Mesendoderm (in vitro differentiated cells): ENCODE data around the gene CLDN22.

Experiments used
- DNase-seq: peaks from one replicate; pipeline ENCODE4 v3.0.0; 2013
- H2AK5ac ChIP-seq: 2 replicates; pipeline ENCODE4 v1.6.1; 2013; ENCODE audit warnings: low read length, inconsistent platforms
- H2BK120ac ChIP-seq: 2 replicates; pipeline ENCODE4 v1.6.1; 2013; ENCODE audit warnings: low read depth, mild to moderate bottlenecking, low read length, moderate library complexity, mixed read lengths
- H2BK15ac ChIP-seq: replicated peaks from 2 replicates; pipeline ENCODE4 v1.6.1; 2013; ENCODE audit warnings: low read depth, mild to moderate bottlenecking, moderate library complexity
- H2BK5ac ChIP-seq: 2 replicates; pipeline ENCODE4 v1.6.1; 2013; ENCODE audit warnings: low read length, inconsistent platforms
- H3K18ac ChIP-seq: 2 replicates; pipeline ENCODE4 v1.6.1; 2013; ENCODE audit warnings: mild to moderate bottlenecking, low read length, mixed read lengths
- H3K23ac ChIP-seq: one replicate; pipeline ENCODE4 v1.6.1; 2013; ENCODE audit warnings: low read length
- H3K27ac ChIP-seq: 2 replicates; pipeline ENCODE4 v1.5.1; 2013; ENCODE audit warnings: low read depth, mild to moderate bottlenecking, inconsistent platforms, low read length, moderate library complexity
- H3K27me3 ChIP-seq: 2 replicates; pipeline ENCODE4 v1.6.1; 2013; ENCODE audit warnings: low read length, control low read depth, mild to moderate bottlenecking, inconsistent platforms; ENCODE audit not compliant: insufficient read depth, poor library complexity
- H3K36me3 ChIP-seq: 2 replicates; pipeline ENCODE4 v1.6.1; 2013; ENCODE audit warnings: low read length, inconsistent platforms; ENCODE audit not compliant: control insufficient read depth, insufficient read depth
- H3K4ac ChIP-seq: one replicate; pipeline ENCODE4 v1.6.1; 2013; ENCODE audit warnings: low read depth, mild to moderate bottlenecking, low read length, moderate library complexity
- H3K4me1 ChIP-seq: 2 replicates; pipeline ENCODE4 v1.6.1; 2013; ENCODE audit warnings: low read depth, low read length, inconsistent platforms; ENCODE audit not compliant: control insufficient read depth
- H3K4me2 ChIP-seq: 2 replicates; pipeline ENCODE4 v1.6.1; 2013; ENCODE audit warnings: low read length
- H3K4me3 ChIP-seq: 2 replicates; pipeline ENCODE4 v1.5.1; 2013; ENCODE audit warnings: mild to moderate bottlenecking, low read length
- H3K56ac ChIP-seq: one replicate; pipeline ENCODE4 v1.6.1; 2013; ENCODE audit warnings: low read length
- H3K79me1 ChIP-seq: 2 replicates; pipeline ENCODE4 v1.6.1; 2013; ENCODE audit warnings: low read length, inconsistent platforms
- H3K79me2 ChIP-seq: 2 replicates; pipeline ENCODE4 v1.6.1; 2013; ENCODE audit warnings: mild to moderate bottlenecking, low read length; ENCODE audit not compliant: control insufficient read depth, insufficient read depth
- H3K9ac ChIP-seq: 2 replicates; pipeline ENCODE4 v1.6.1; 2013; ENCODE audit warnings: low read length, inconsistent platforms
- H4K5ac ChIP-seq: one replicate; pipeline ENCODE4 v1.6.1; 2013; ENCODE audit warnings: low read length
- H4K8ac ChIP-seq: one replicate; pipeline ENCODE4 v1.6.1; 2013; ENCODE audit warnings: low read depth, mild to moderate bottlenecking, control low read depth, low read length, moderate library complexity
- WGBS: extraction: QIAGEN DNeasy Blood & Tissue Kit; methylation state at CpG from one replicate; pipeline ENCODE4 v1.1.7; 2013; ENCODE audit warnings: low lambda C conversion rate, missing lambda C conversion rate; ENCODE audit not compliant: insufficient coverage; ENCODE audit errors: extremely low coverage; 5-methylcytosine and 5-hydroxymethylcytosine counted together

The CLDN22 gene

GRCh38 chr4:183295711-183296110 lies 24.4 kb downstream of the CLDN22 start:
- Histone ChIP-seq H3K36me3 (no peaks in the 10 kb centered on the region), H3K27ac (no peak overlapping the region)

GRCh38 chr4:183291070-183291469 lies 29.0 kb downstream of the CLDN22 start:
- H3K36me3 ChIP-seq = peaks cover 5% of the 10 kb centered on the region
- H2BK15ac ChIP-seq = no peak overlapping the region
- H3K4me2 ChIP-seq = no peak overlapping the region
- H3K79me1 ChIP-seq = no peaks in the 10 kb centered on the region
- no peak overlapping the region for H3K56ac ChIP-seq
- no peak for DNase-seq
- no peak overlapping the region for H3K27ac ChIP-seq
- H3K4me1 ChIP-seq = no peaks in the 10 kb centered on the region
- no peak overlapping the region for H4K5ac ChIP-seq
- H3K27me3 ChIP-seq = no peaks in the 10 kb centered on the region
- H4K8ac ChIP-seq = no peak overlapping the region
- no CpG with 5 or more reads among the region's 2 CpGs for WGBS
- H3K9ac ChIP-seq = no peak overlapping the region
- H3K4ac ChIP-seq = no peak overlapping the region
- no peaks in the 10 kb centered on the region for H3K79me2 ChIP-seq
- H2BK120ac ChIP-seq = no peak overlapping the region
- no peak overlapping the region for H2BK5ac ChIP-seq
- H3K18ac ChIP-seq = no peak overlapping the region
- no peak overlapping the region for H2AK5ac ChIP-seq
- H3K4me3 ChIP-seq = no peak overlapping the region
- H3K23ac ChIP-seq = no peak overlapping the region

More at GRCh38 chr4:183295711-183296110, 24.4 kb downstream of the CLDN22 start:
- H3K4ac ChIP-seq = no peak overlapping the region
- H3K4me2 ChIP-seq = no peak overlapping the region
- no peak overlapping the region for H2BK5ac ChIP-seq
- no peak overlapping the region for H4K8ac ChIP-seq
- H3K56ac ChIP-seq = no peak overlapping the region
- H2AK5ac ChIP-seq = no peak overlapping the region
- WGBS = no CpG with 5 or more reads among the region's 10 CpGs
- H3K23ac ChIP-seq = no peak overlapping the region
- no peaks in the 10 kb centered on the region for H3K79me1 ChIP-seq
- no peak overlapping the region for H3K4me3 ChIP-seq
- no peak overlapping the region for H3K18ac ChIP-seq
- H3K9ac ChIP-seq = no peak overlapping the region
- H3K27me3 ChIP-seq = no peaks in the 10 kb centered on the region
- H2BK120ac ChIP-seq = no peak overlapping the region
- H3K4me1 ChIP-seq = no peaks in the 10 kb centered on the region
- no peak overlapping the region for H4K5ac ChIP-seq
- H2BK15ac ChIP-seq = no peak overlapping the region
- no peaks in the 10 kb centered on the region for H3K79me2 ChIP-seq
- DNase-seq = peak; percentile 80

- peaks cover 6% of the 10 kb centered on the region for H3K36me3 ChIP-seq
- no peak overlapping the region for H3K4me2 ChIP-seq
- no peak overlapping the region for H3K23ac ChIP-seq
- no peak overlapping the region for H3K27ac ChIP-seq
- H2BK5ac ChIP-seq = no peak overlapping the region
- no peak overlapping the region for H3K4ac ChIP-seq
- no peaks in the 10 kb centered on the region for H3K79me1 ChIP-seq
- H3K18ac ChIP-seq = no peak overlapping the region
- H3K4me1 ChIP-seq = no peaks in the 10 kb centered on the region
- no peak overlapping the region for H3K56ac ChIP-seq
- no peak overlapping the region for H2BK15ac ChIP-seq
- H3K4me3 ChIP-seq = no peak overlapping the region
- no peak overlapping the region for H4K5ac ChIP-seq
- H3K79me2 ChIP-seq = no peaks in the 10 kb centered on the region
- no peak overlapping the region for H2AK5ac ChIP-seq
- H2BK120ac ChIP-seq = no peak overlapping the region
- H4K8ac ChIP-seq = no peak overlapping the region
- H3K27me3 ChIP-seq = no peaks in the 10 kb centered on the region
- WGBS = no CpG with 5 or more reads among the region's 5 CpGs
- DNase-seq = peak; percentile 35
- no peak overlapping the region for H3K9ac ChIP-seq
Observed at GRCh38 chr4:183289688-183290087, 30.4 kb downstream of the CLDN22 start.

- WGBS = no CpG with 5 or more reads among the region's 2 CpGs
- H2AK5ac ChIP-seq = no peak overlapping the region
- no peak overlapping the region for H3K23ac ChIP-seq
- H2BK15ac ChIP-seq = no peak overlapping the region
- no peak overlapping the region for H3K4me2 ChIP-seq
- H4K8ac ChIP-seq = no peak overlapping the region
- H3K4ac ChIP-seq = no peak overlapping the region
- no peaks in the 10 kb centered on the region for H3K4me1 ChIP-seq
- H2BK120ac ChIP-seq = no peak overlapping the region
- peak; percentile 31 for DNase-seq
- no peaks in the 10 kb centered on the region for H3K79me2 ChIP-seq
- no peaks in the 10 kb centered on the region for H3K79me1 ChIP-seq
- H3K36me3 ChIP-seq = peaks cover 9% of the 10 kb centered on the region
- no peak overlapping the region for H3K9ac ChIP-seq
- no peak overlapping the region for H3K56ac ChIP-seq
- no peak overlapping the region for H3K27ac ChIP-seq
- no peaks in the 10 kb centered on the region for H3K27me3 ChIP-seq
- no peak overlapping the region for H2BK5ac ChIP-seq
- H3K4me3 ChIP-seq = no peak overlapping the region
- no peak overlapping the region for H4K5ac ChIP-seq
- H3K18ac ChIP-seq = no peak overlapping the region
Observed at GRCh38 chr4:183288955-183289354, 31.1 kb downstream of the CLDN22 start.

GRCh38 chr4:183287677-183288076 lies 32.4 kb downstream of the CLDN22 start:
- H3K4me1 ChIP-seq = no peaks in the 10 kb centered on the region
- no CpG with 5 or more reads among the region's 6 CpGs for WGBS
- no peak overlapping the region for H2BK120ac ChIP-seq
- no peak overlapping the region for H3K23ac ChIP-seq
- no peaks in the 10 kb centered on the region for H3K27me3 ChIP-seq
- no peaks in the 10 kb centered on the region for H3K79me1 ChIP-seq
- H3K36me3 ChIP-seq = peaks cover 11% of the 10 kb centered on the region
- no peak for DNase-seq
- no peak overlapping the region for H2BK15ac ChIP-seq
- no peak overlapping the region for H2AK5ac ChIP-seq
- no peak overlapping the region for H3K18ac ChIP-seq
- no peak overlapping the region for H4K5ac ChIP-seq
- H3K4me2 ChIP-seq = no peak overlapping the region
- no peak overlapping the region for H3K56ac ChIP-seq
- no peaks in the 10 kb centered on the region for H3K79me2 ChIP-seq
- no peak overlapping the region for H3K4me3 ChIP-seq
- H3K9ac ChIP-seq = no peak overlapping the region
- H4K8ac ChIP-seq = no peak overlapping the region
- H2BK5ac ChIP-seq = no peak overlapping the region
- H3K27ac ChIP-seq = no peak overlapping the region
- no peak overlapping the region for H3K4ac ChIP-seq

GRCh38 chr4:183287309-183287659 lies 32.8 kb downstream of the CLDN22 start:
- Histone ChIP-seq H2BK5ac (no peak overlapping the region), H3K79me1 (no peaks in the 10 kb centered on the region), H2BK120ac (no peak overlapping the region), H2AK5ac (no peak overlapping the region), H3K9ac (no peak overlapping the region), H3K4me3 (no peak overlapping the region), H3K4me1 (no peaks in the 10 kb centered on the region), H3K18ac (no peak overlapping the region), H3K23ac (no peak overlapping the region), H3K79me2 (no peaks in the 10 kb centered on the region), H2BK15ac (no peak overlapping the region), H3K4ac (no peak overlapping the region), H3K56ac (no peak overlapping the region), H4K8ac (no peak overlapping the region), H3K4me2 (no peak overlapping the region), H3K27me3 (no peaks in the 10 kb centered on the region), H3K27ac (no peak overlapping the region), H3K36me3 (peaks cover 12% of the 10 kb centered on the region), H4K5ac (no peak overlapping the region)
- no peak for DNase-seq
- 100% methylated on average over 1 of the region's 2 CpGs for WGBS
